ENCODE data around the gene DIPK1B. TPM values are rescaled to one million over a fixed set of nuclear protein-coding genes. Genes with fewer than 3 reads are reported as not detected.
"Not testable (repeated sequence)": the region's sequence is repeated elsewhere in the genome, so short reads cannot be mapped to it uniquely, and the experiment has no call there.

DIPK1B gene
- total RNA-seq, 1 experiment from 2014 or later: not detected

- H3K27me3 ChIP-seq (replicated peaks): peaks cover 10% of the 10 kb centered on the region; the same call in 1 of the 2 replicates
- not testable (repeated sequence) for H3K27ac ChIP-seq; H3K9me3 ChIP-seq (replicated peaks); H3K4me3 ChIP-seq; H3K4me1 ChIP-seq (replicated peaks); H3K36me3 ChIP-seq
- DNase-seq (ENCODE audit: low read depth in 1 of 2, low spot score in 2 of 2): peak; percentile 25 to 64
Observed at GRCh38 chr9:136760834-136761544, 48.6 kb downstream of the DIPK1B start.

GRCh38 chr9:136761545-136761981 is 49.2 kb downstream of the DIPK1B start:
- H3K4me3 ChIP-seq: no peak overlapping the region
- no peaks in the 10 kb centered on the region for H3K9me3 ChIP-seq (replicated peaks)
- no peak overlapping the region for H3K27ac ChIP-seq
- DNase-seq (ENCODE audit: low read depth in 1 of 2, low spot score in 2 of 2): no peak
- no peaks in the 10 kb centered on the region for H3K36me3 ChIP-seq
- H3K27me3 ChIP-seq (replicated peaks): peaks cover 10% of the 10 kb centered on the region; the same call in 1 of the 2 replicates
- H3K4me1 ChIP-seq (replicated peaks): no peaks in the 10 kb centered on the region

GRCh38 chr9:136762221-136762691 is 49.9 kb downstream of the DIPK1B start:
- no peak for DNase-seq (ENCODE audit: low read depth in 1 of 2, low spot score in 2 of 2)
- no peak overlapping the region for H3K4me3 ChIP-seq
- no peaks in the 10 kb centered on the region for H3K4me1 ChIP-seq (replicated peaks)
- H3K27me3 ChIP-seq (replicated peaks): peaks cover 11% of the 10 kb centered on the region; the same call in 1 of the 2 replicates
- no peaks in the 10 kb centered on the region for H3K36me3 ChIP-seq
- no peaks in the 10 kb centered on the region for H3K9me3 ChIP-seq (replicated peaks)
- H3K27ac ChIP-seq: no peak overlapping the region

DNA sequence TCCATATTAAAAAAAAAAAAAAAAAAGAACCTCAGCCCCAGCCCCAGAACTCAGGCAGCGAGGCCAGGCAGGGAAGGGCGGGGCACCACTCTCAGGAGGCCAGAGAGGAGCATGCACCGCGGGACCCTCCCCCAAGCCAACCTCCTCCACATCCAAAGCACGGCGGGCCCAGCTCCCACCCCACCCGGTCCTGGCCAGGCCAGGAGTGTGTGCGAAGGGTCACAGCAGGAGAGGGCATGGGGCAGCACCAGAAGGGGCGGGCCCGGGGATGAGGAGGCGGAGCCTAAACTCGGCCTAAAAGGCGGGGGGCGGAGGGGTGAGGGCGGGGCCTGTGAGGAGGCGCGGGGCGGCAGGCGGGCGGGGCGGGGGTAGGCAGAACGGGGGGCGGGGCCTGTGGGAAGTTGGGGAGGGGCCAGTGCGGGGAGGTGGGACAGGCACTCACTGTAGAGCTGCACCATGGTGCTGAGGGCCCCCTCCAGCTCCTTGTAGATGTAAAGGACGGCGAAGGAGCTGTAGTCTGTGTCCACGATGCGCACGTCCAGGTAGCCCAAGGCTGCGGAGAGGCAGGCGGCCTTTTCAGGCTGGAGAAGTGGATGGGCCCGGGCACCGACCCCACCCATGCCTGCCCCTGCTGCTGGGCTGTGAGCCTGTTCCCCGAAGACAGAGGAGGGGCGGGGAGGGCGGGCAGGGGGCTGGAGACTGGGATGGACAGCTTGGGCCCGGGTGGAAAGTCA is 50.7 kb downstream of the DIPK1B start:
- H3K27me3 ChIP-seq (replicated peaks): peaks cover 17% of the 10 kb centered on the region; the same call in 1 of the 2 replicates
- H3K4me1 ChIP-seq (replicated peaks): no peaks in the 10 kb centered on the region
- no peak overlapping the region for H3K4me3 ChIP-seq
- DNase-seq (ENCODE audit: low read depth in 1 of 2, low spot score in 2 of 2): peak in 1 of 2 experiments; percentile 58
- H3K36me3 ChIP-seq: no peaks in the 10 kb centered on the region
- H3K27ac ChIP-seq: no peak overlapping the region
- H3K9me3 ChIP-seq (replicated peaks): no peaks in the 10 kb centered on the region

- Histone ChIP-seq H3K9me3 (replicated peaks) (no peaks in the 10 kb centered on the region), H3K27ac (no peak overlapping the region), H3K27me3 (replicated peaks) (peaks cover 18% of the 10 kb centered on the region; the same call in 1 of the 2 replicates), H3K4me1 (replicated peaks) (no peaks in the 10 kb centered on the region), H3K4me3 (no peak overlapping the region), H3K36me3 (no peaks in the 10 kb centered on the region)
- no peak for DNase-seq (ENCODE audit: low read depth in 1 of 2, low spot score in 2 of 2)
Observed at GRCh38 chr9:136763649-136764035, 51.3 kb downstream of the DIPK1B start.

- Histone ChIP-seq H3K27ac (no peak within 1 kb of the TSS), H3K9me3 (replicated peaks) (no peaks in the 10 kb centered on the region), H3K4me3 (no peak within 1 kb of the TSS), H3K36me3 (no peaks in the 10 kb centered on the region), H3K4me1 (replicated peaks) (no peaks in the 10 kb centered on the region), H3K27me3 (replicated peaks) (peaks cover 18% of the 10 kb centered on the region; the same call in 1 of the 2 replicates)
- no peak for DNase-seq (ENCODE audit: low read depth in 1 of 2, low spot score in 2 of 2)
Observed at GRCh38 chr9:136764301-136764891, 52.0 kb downstream of the DIPK1B start, which contains the start of gene LCN15. TSS of gene LCN15 (minus strand) at chr9:136764518. CDS start at chr9:136764488, 30 bp downstream.

GRCh38 chr9:136765041-136765440 is 52.7 kb downstream of the DIPK1B start:
- no peak for DNase-seq (ENCODE audit: low read depth in 1 of 2, low spot score in 2 of 2)

GRCh38 chr9:136765745-136766409 is 53.5 kb downstream of the DIPK1B start:
- H3K9me3 ChIP-seq (replicated peaks); DNase-seq (ENCODE audit: low read depth in 1 of 2, low spot score in 2 of 2); H3K4me3 ChIP-seq; H3K4me1 ChIP-seq (replicated peaks); H3K36me3 ChIP-seq; H3K27ac ChIP-seq: not testable (repeated sequence)
- peaks cover 19% of the 10 kb centered on the region; the same call in 1 of the 2 replicates for H3K27me3 ChIP-seq (replicated peaks)

More at GRCh38 chr9:136765041-136765440, 52.7 kb downstream of the DIPK1B start:
- H3K27me3 ChIP-seq (replicated peaks): peaks cover 18% of the 10 kb centered on the region; the same call in 1 of the 2 replicates
- no peaks in the 10 kb centered on the region for H3K4me1 ChIP-seq (replicated peaks)
- H3K36me3 ChIP-seq: no peaks in the 10 kb centered on the region
- no peaks in the 10 kb centered on the region for H3K9me3 ChIP-seq (replicated peaks)
- H3K4me3 ChIP-seq: no peak overlapping the region
- no peak overlapping the region for H3K27ac ChIP-seq

DNA sequence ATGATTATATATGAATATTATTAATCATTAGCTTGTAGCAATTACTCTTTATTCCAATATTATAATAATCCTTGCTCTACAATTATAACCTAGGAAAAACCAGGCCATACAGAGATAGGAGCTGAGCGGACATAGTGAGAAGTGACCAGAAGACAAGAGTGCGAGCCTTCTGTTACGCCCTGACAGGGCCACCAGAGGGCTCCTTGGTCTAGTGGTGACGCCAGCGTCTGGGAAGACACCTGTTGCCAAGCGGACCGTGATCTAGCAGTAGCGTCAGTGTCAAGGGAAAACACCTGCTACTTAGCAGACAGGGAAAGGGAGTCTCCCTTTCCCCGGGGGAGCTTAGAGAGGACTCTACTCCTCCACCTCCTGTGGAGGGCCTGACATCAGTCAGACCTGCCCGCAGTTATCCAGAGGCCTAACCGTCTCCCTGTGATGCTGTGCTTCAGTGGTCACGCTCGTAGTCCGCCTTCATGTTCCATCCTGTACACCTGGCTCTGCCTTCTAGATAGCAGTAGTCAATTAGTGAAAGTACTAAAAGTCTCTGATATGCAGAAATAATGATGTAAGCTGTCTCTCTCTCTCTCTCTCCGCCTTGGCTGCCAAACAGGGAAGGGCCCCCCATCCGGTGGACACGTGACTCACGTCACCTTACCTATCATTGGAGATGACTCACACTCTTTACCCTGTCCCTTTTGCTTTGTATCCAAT is 54.2 kb downstream of the DIPK1B start:
- not testable (repeated sequence) for H3K36me3 ChIP-seq; H3K27ac ChIP-seq; H3K9me3 ChIP-seq (replicated peaks); H3K4me1 ChIP-seq (replicated peaks); DNase-seq (ENCODE audit: low read depth in 1 of 2, low spot score in 2 of 2); H3K4me3 ChIP-seq
- peaks cover 23% of the 10 kb centered on the region; the same call in 1 of the 2 replicates for H3K27me3 ChIP-seq (replicated peaks)

GRCh38 chr9:136769710-136770191 is 57.4 kb downstream of the DIPK1B start:
- no peak overlapping the region for H3K4me3 ChIP-seq
- peaks cover 18% of the 10 kb centered on the region; the same call in 1 of the 2 replicates for H3K27me3 ChIP-seq (replicated peaks)
- H3K4me1 ChIP-seq (replicated peaks): no peaks in the 10 kb centered on the region
- H3K36me3 ChIP-seq: no peaks in the 10 kb centered on the region
- DNase-seq (ENCODE audit: low read depth in 1 of 2, low spot score in 2 of 2): no peak
- H3K27ac ChIP-seq: no peak overlapping the region
- peaks cover 8% of the 10 kb centered on the region for H3K9me3 ChIP-seq (replicated peaks)

DNA sequence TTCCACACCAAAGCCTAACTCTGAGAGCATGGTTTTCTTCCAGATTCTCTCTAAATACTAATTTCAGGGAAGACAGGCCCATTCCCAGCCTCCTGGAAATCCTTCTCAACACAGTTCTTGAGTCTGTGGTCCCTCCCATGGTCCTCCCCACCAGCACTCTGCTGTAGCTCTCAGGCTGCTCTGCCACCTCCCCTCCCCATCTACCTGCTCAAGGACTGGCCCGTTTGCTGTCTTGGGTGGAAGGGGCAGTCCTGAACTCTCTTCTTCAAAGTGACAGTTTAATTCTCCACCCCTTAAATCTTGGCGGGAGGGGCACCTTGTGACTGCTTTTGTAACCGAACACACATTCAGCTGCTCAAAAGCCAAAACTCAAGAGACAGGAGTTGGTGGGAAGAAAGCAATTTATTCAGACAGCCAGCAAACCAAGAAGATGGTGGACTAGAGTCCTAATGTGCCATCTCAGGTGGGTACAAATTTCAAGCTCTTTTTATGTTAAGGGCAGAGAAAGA is 59.6 kb downstream of the DIPK1B start:
- H3K9me3 ChIP-seq (replicated peaks): peaks cover 8% of the 10 kb centered on the region

GRCh38 chr9:136773386-136774044 is 61.1 kb downstream of the DIPK1B start:
- Histone ChIP-seq H3K9me3 (replicated peaks) (peaks cover 8% of the 10 kb centered on the region), H3K4me1 (replicated peaks) (no peaks in the 10 kb centered on the region), H3K4me3 (no peak overlapping the region), H3K36me3 (no peaks in the 10 kb centered on the region), H3K27me3 (replicated peaks) (peaks cover 8% of the 10 kb centered on the region; the same call in 1 of the 2 replicates), H3K27ac (no peak overlapping the region)
- no peak for DNase-seq (ENCODE audit: low read depth in 1 of 2, low spot score in 2 of 2)

More for the DNA sequence above, 59.6 kb downstream of the DIPK1B start:
- Histone ChIP-seq H3K4me3 (no peak overlapping the region), H3K4me1 (replicated peaks) (no peaks in the 10 kb centered on the region), H3K27ac (no peak overlapping the region), H3K36me3 (no peaks in the 10 kb centered on the region), H3K27me3 (replicated peaks) (peaks cover 15% of the 10 kb centered on the region; the same call in 1 of the 2 replicates)
- no peak for DNase-seq (ENCODE audit: low read depth in 1 of 2, low spot score in 2 of 2)
